Mammary epithelial cell (primary cell): ENCODE measurements around the gene BRIP1.

Source experiments
- CTCF ChIP-seq, 2 donors: IDR thresholded peaks in 1 of 2; conservative IDR thresholded peaks in 1 of 2; 2 replicates each; pipeline ENCODE4 v1.5.1; 2011 to 2012; ENCODE audit warnings: inconsistent platforms in 2 of 2, low read length in 2 of 2, mild to moderate bottlenecking in 2 of 2, control low read depth in 1 of 2, low read depth in 1 of 2; ENCODE audit not compliant: insufficient read depth in 1 of 2; ENCODE audit errors: extremely low read depth in 1 of 2
- EZH2 ChIP-seq: IDR thresholded peaks from 2 replicates; pipeline ENCODE4 v1.6.1; 2012; ENCODE audit warnings: low read length, inconsistent platforms, borderline replicate concordance

- TF ChIP-seq CTCF (conservative IDR thresholded peaks at IDR 0.05 in 1 of 2, IDR thresholded peaks at IDR 0.05 in 1 of 2; ENCODE audit: extremely low read depth in 1 of 2, insufficient read depth in 1 of 2, low read depth in 1 of 2, low read length in 2 of 2), result no peak
- no peak for TF ChIP-seq EZH2
Measured at GRCh38 chr17:61709567-61709966, 153.8 kb downstream of the BRIP1 start.
